Putamen (tissue), 1 donor: ENCODE results near the gene TNFSF12.
"Not testable (repeated sequence)": the region's sequence is repeated elsewhere in the genome, so short reads cannot be mapped to it uniquely, and the experiment has no call there.

Experiments used
- DNase-seq: peaks from one replicate; pipeline ENCODE4 v3.0.0-alpha.2; 2016; ENCODE audit warnings: low spot score

Gene TNFSF12

DNA sequence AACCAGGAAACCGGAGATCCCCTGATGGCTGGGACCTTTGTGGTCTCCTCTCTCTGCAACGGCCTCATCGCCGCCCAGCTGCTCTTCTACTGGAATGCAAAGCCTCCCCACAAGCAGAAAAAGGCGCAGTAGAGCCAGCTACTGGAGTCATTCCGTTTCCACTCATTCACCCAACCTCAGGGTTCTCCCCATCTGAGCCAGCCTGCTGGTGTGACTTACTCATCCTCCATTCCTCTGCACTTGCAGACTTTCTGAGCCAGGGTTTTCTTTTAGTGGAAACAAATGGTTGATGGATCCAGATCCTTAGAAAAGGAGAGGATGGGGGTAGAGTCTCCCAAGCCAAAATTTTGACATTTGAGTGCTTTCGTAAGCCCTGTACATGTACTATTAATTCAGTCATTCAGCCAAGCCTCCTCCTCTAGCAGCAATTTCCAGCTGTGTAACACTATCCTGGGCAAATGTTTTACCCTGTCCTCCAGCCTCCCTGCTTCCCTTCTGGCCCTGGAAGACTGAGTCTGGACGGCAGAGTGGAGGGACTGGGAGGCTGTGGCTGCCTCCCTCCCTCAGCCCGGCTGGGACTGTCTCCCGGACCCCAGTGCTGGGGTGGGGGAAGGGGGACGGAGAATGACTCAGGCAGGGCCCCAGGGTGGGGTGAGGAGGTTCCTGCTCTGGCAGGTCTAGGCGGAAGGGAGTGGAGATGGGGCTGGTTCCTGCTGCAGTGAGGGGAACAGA, 38.7 kb downstream of the TNFSF12 start:
- no peak for DNase-seq

GRCh38 chr17:7588553-7589203, 39.8 kb downstream of the TNFSF12 start:
- DNase-seq, result no peak

GRCh38 chr17:7589204-7589868, 40.5 kb downstream of the TNFSF12 start:
- peak; percentile 81 for DNase-seq

DNA sequence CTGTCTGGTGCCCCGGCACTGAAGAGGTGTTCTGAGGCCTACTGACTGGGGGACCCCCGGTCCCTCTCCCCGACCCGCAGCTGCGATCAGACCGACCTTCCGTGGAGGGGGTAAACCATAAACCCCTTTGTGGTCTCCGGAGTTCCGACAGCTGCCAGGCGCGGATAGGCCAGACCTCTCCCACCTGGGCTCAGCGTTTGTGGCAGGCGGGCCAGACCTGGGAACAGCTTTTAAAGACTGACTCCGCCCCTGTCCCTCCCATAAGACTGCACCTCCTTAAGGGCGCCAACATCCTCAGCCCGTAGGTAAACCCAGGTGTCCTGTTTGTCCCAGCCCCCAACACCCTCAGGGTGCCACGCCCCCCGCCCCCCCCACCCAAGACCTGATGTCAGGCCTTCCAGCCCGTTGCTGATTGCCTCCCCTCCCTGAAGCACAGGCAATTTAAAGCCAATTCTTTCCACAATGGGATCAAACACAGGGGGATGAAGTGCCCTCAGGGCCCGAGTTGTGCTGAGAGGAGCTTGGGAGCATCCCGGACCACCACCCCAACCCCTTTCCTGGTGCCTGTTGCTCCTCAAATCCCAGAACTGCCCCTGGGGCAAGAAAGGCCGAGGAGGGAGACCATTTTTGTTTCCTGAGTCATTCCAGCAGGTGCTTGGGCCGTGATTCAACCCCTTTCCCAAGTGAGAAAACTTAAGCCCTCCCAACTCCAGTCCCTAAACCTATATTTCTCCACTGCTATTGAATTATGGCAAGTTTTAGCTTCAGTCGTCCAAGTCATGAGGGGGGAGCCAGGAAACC, 41.2 kb downstream of the TNFSF12 start, which contains the start of gene SOX15:
Gene SOX15 (minus strand): TSS at position 204 of the 801 bp plus-strand sequence. CDS start 418 bp downstream, outside the sequence.
- no peak for DNase-seq

GRCh38 chr17:7590743-7591142, 41.9 kb downstream of the TNFSF12 start:
- DNase-seq, result no peak

DNA sequence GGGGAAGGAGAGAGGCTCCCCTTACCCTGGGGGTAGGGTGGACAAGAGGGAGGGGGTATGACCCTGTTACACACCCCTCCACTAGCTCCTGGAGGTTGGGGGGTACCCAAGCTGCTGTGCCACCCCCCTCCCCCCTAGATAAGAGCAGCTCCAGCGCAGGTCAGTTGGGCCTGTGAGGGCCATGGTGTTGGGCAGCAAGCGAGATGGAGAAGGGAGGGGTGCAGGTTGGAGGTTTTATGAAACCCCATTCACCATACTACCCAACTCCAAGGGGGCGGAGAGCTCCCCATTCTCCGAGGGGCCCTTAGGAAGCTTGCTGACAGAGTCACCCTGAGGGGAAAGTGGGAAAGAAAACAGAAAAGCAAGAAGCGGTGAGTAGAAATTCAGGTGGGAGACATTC, 42.7 kb downstream of the TNFSF12 start:
- DNase-seq, result no peak

- no peak for DNase-seq
These were observed 43.7 kb downstream of the TNFSF12 start for GRCh38 chr17:7592422-7593021.

DNA sequence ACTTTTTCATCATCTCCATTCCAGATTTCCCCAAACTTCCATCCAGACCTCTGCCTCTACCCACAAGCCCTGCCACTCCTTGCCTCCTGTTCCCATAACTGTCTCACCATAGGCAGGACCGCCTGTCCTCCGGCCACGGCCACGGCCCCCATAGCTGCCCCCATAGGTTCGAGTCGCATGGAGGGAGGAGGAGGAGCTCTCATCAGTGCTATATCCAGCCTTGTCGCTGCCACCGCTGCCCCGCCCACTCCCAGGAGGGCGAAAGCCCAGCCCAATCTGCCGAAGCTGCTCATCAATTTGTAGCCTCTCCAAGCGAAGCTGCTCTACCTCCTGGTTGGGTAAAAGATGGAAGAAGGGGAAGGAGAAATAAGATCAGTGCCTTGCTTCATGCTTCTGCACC, 44.4 kb downstream of the TNFSF12 start:
- DNase-seq, result no peak

- not testable (repeated sequence) for DNase-seq
These were observed 48.7 kb downstream of the TNFSF12 start for GRCh38 chr17:7597561-7597960.

DNA sequence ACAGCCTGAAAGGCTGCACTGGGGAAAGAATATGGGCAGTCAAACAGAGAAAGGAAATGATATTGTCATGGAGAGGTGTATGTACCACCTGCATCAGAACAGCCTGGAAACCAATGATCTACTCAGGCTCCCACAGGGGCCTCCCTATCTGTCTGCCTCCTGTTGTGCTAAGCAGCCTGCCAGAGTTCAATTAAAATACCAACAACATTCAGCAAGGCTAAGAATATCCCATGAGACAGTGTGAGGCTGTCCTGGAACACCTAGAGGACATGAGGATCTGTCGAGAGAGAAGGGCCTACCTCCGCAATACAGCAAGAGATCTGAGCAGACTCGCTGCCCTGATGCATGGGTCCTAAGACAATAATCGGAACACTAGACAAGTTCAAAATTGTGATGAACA, 57.4 kb downstream of the TNFSF12 start:
- no peak for DNase-seq
